Smooth muscle cell of the coronary artery (primary cell): ENCODE data around the gene TAS2R5. TPM values are rescaled to one million over a fixed set of nuclear protein-coding genes. Genes with fewer than 3 reads are reported as not detected.

ENCODE experiments used
- total RNA-seq: library from RNA; depleted of rRNA; stranded (reverse); fragments of >200 nt; gene quantifications from 2 replicates; pipeline ENCODE4 v1.2.3, GENCODE V29; 2014; ENCODE audit warnings: low replicate concordance

TAS2R5 gene
- total RNA-seq = 0.38 and 0.59 TPM in 2 replicates

DNA sequence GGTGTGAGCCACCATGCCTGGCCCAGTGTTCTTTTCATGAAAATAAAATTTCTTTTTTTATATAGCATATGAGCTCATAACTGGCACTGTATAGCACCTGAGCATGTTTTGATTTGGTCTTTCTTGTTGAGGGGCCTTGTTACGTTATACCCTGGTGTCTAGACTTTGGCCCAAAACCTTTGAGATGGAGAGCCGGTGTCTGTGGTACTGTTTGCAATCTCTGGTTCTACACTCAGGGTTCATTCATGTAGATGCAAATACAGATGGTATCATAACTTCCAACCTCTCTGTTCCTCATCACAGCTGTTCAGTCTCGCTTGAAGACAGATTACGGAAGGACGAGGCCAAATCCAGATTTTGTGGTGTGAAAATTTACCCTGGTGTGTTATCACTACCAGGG lies at the start of gene TAS2R5:
Gene TAS2R5, plus strand, starts transcription at position 301 of the 400 bp plus-strand sequence. CDS start 145 bp downstream, outside the sequence.

DNA sequence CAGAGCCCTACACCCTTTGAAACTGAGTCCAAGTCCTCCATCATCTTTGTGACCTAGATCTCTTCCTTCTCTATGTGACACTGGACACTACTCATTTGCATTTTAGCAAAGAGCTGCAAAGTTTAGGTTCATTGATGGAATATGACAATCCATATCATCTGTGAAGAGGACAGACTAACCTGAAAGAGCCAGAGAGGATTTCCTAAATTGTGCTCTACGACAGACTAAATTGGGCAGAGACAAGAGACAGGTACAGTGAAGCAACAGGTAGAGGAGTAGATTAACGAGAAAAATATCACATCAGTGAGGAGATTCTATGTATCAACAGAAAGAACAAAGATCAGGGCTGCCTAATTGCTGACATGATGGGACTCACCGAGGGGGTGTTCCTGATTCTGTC lies 26.2 kb upstream of the TAS2R5 start, which contains the start of gene TAS2R3:
Gene TAS2R3, plus strand, starts transcription at position 301 of the 400 bp plus-strand sequence. Its CDS starts 62 bp downstream, at position 363.

DNA sequence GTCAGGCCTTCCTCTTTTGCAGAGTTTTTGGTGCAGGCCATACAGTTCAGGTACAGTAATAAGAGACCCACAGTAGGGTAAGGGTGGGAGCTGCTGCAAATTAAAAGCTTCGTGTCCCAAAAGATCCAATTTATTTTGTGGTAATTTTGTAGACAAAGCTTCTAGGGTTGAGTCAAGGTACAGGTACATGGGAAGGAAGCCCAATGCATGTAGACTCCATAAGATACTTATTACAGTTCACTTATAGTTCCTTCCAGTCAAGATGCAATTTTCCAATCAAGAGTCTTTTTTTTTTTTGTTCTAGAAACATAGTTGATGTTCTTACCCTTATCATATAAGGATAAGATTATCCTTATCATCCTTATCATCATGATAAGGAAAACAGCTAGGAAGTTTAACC lies 13.6 kb upstream of the TAS2R5 start, which contains the start of gene TAS2R4:
Gene TAS2R4, plus strand, starts transcription at position 301 of the 400 bp plus-strand sequence. CDS start 1,815 bp downstream, outside the sequence.

Other genes with a start within 250 kb of the TAS2R5 start
- 6.9 and 19.6 TPM in 2 replicates for gene AGK, start 238.8 kb upstream of the TAS2R5 start, total RNA-seq
- gene DENND11, start 88.1 kb upstream of the TAS2R5 start, total RNA-seq = 7.2 and 13.7 TPM in 2 replicates
- gene WEE2, start 81.9 kb upstream of the TAS2R5 start, total RNA-seq = not detected in 2 replicates
- gene SSBP1, start 51.9 kb upstream of the TAS2R5 start, total RNA-seq = 77.3 and 178 TPM in 2 replicates
- 0.68 and 1.8 TPM in 2 replicates for gene TAS2R3, start 26.1 kb upstream of the TAS2R5 start, total RNA-seq
- 0.38 and 0.70 TPM in 2 replicates for gene TAS2R4, start 13.5 kb upstream of the TAS2R5 start, total RNA-seq
- gene PRSS37, start 51.3 kb downstream of the TAS2R5 start, total RNA-seq = not detected in 2 replicates
- not detected in 2 replicates for gene OR9A4, start 126.2 kb downstream of the TAS2R5 start, total RNA-seq
- gene CLEC5A, start 156.8 kb downstream of the TAS2R5 start, total RNA-seq = not detected in 2 replicates
- not detected in 2 replicates for gene TAS2R38, start 183.6 kb downstream of the TAS2R5 start, total RNA-seq
- gene MGAM, start 205.7 kb downstream of the TAS2R5 start, total RNA-seq = under 0.01 TPM in 2 replicates